Mesenchymal stem cell (in vitro differentiated cells and primary cell): ENCODE results near the gene TMEM119.

Experiments used
- DNase-seq: peaks from one replicate; pipeline ENCODE4 v3.0.0-alpha.2; 2013
- H2AFZ ChIP-seq: one replicate; pipeline ENCODE4 v1.6.1; 2013; ENCODE audit warnings: low read depth, mild to moderate bottlenecking, control low read depth, inconsistent platforms, low read length, moderate library complexity
- H2AK5ac ChIP-seq: 2 replicates; pipeline ENCODE4 v1.6.1; 2013; ENCODE audit warnings: low read length, moderate library complexity, mild to moderate bottlenecking, inconsistent platforms; ENCODE audit not compliant: severe bottlenecking
- H2BK120ac ChIP-seq: one replicate; pipeline ENCODE4 v1.6.1; 2013; ENCODE audit warnings: low read depth, mild to moderate bottlenecking, inconsistent platforms, low read length, moderate library complexity
- H2BK12ac ChIP-seq, 2 experiments: one replicate each; pipeline ENCODE4 v1.6.1; 2013; ENCODE audit warnings: inconsistent platforms in 2 of 2, low read length in 2 of 2, mild to moderate bottlenecking in 2 of 2, moderate library complexity in 2 of 2, control low read depth in 1 of 2
- H2BK15ac ChIP-seq: one replicate; pipeline ENCODE4 v1.6.1; 2013; ENCODE audit warnings: mild to moderate bottlenecking, low read depth, inconsistent platforms; ENCODE audit not compliant: poor library complexity, severe bottlenecking
- H2BK5ac ChIP-seq: 2 replicates; pipeline ENCODE4 v1.6.1; 2013; ENCODE audit warnings: low read depth, mild to moderate bottlenecking, low read length, control low read depth, inconsistent platforms; ENCODE audit not compliant: poor library complexity, severe bottlenecking
- H3K14ac ChIP-seq, 2 experiments: one replicate each; pipeline ENCODE4 v1.6.1; 2013; ENCODE audit warnings: inconsistent platforms in 2 of 2, low read length in 2 of 2, control low read depth in 1 of 2, mild to moderate bottlenecking in 1 of 2, moderate library complexity in 1 of 2
- H3K18ac ChIP-seq, 2 experiments: one replicate each; pipeline ENCODE4 v1.6.1; 2013; ENCODE audit warnings: inconsistent platforms in 2 of 2, low read length in 2 of 2, control low read depth in 1 of 2, low read depth in 1 of 2, mild to moderate bottlenecking in 1 of 2
- H3K23ac ChIP-seq, 2 experiments: one replicate each; pipeline ENCODE4 v1.6.1; 2013; ENCODE audit warnings: inconsistent platforms in 2 of 2, low read length in 2 of 2, mild to moderate bottlenecking in 2 of 2, moderate library complexity in 2 of 2, control low read depth in 1 of 2
- H3K27ac ChIP-seq: 2 replicates; pipeline ENCODE4 v1.5.1; 2013; ENCODE audit warnings: mild to moderate bottlenecking, moderate library complexity, low read length, control low read depth, inconsistent platforms; ENCODE audit not compliant: poor library complexity, severe bottlenecking
- H3K27me3 ChIP-seq, 2 experiments: 2 replicates each; pipeline versions ENCODE4 v1.6.1 to v1.7.0; 2013; ENCODE audit warnings: low read length in 2 of 2, mild to moderate bottlenecking in 2 of 2, moderate library complexity in 2 of 2, control low read depth in 1 of 2, inconsistent platforms in 1 of 2; ENCODE audit not compliant: control insufficient read depth in 1 of 2, insufficient read depth in 1 of 2
- H3K36me3 ChIP-seq, 2 experiments: 2 replicates each; pipeline versions ENCODE4 v1.6.1 to v1.7.0; 2013; ENCODE audit warnings: low read length in 2 of 2, control low read depth in 1 of 2, inconsistent platforms in 1 of 2, low read depth in 1 of 2, mild to moderate bottlenecking in 1 of 2; ENCODE audit not compliant: insufficient read depth in 2 of 2, control insufficient read depth in 1 of 2
- H3K4ac ChIP-seq, 2 experiments: one replicate each; pipeline ENCODE4 v1.6.1; 2013; ENCODE audit warnings: inconsistent platforms in 2 of 2, low read length in 2 of 2, mild to moderate bottlenecking in 2 of 2, moderate library complexity in 2 of 2, control low read depth in 1 of 2, low read depth in 1 of 2
- H3K4me1 ChIP-seq: 2 replicates; pipeline ENCODE4 v1.6.1; 2013; ENCODE audit warnings: low read depth, low read length, control low read depth; ENCODE audit not compliant: control insufficient read depth, insufficient read depth
- H3K4me2 ChIP-seq: 2 replicates; pipeline ENCODE4 v1.6.1; 2013; ENCODE audit warnings: low read length, mild to moderate bottlenecking, inconsistent platforms; ENCODE audit not compliant: poor library complexity, severe bottlenecking
- H3K4me3 ChIP-seq, 2 experiments: 2 replicates each; pipeline versions ENCODE4 v1.5.1 to v1.7.0; 2013; ENCODE audit warnings: low read length in 2 of 2, mild to moderate bottlenecking in 2 of 2, control low read depth in 1 of 2, low read depth in 1 of 2; ENCODE audit not compliant: insufficient read depth in 1 of 2
- H3K79me1 ChIP-seq: replicated peaks from 2 replicates; pipeline ENCODE4 v1.6.1; 2013; ENCODE audit warnings: mild to moderate bottlenecking, control low read depth, low read length, inconsistent platforms; ENCODE audit not compliant: poor library complexity, severe bottlenecking
- H3K9ac ChIP-seq: 2 replicates; pipeline ENCODE4 v1.7.0; 2013; ENCODE audit warnings: mild to moderate bottlenecking, low read length, moderate library complexity
- H3K9me3 ChIP-seq: 2 replicates; pipeline ENCODE4 v1.7.0; 2013; ENCODE audit warnings: mild to moderate bottlenecking, low read length; ENCODE audit not compliant: control insufficient read depth
- H4K8ac ChIP-seq: one replicate; pipeline ENCODE4 v1.6.1; 2013; ENCODE audit warnings: inconsistent platforms, mild to moderate bottlenecking, low read length, moderate library complexity
- H4K91ac ChIP-seq: one replicate; pipeline ENCODE4 v1.6.1; 2013; ENCODE audit warnings: mild to moderate bottlenecking, low read length, inconsistent platforms
- WGBS: methylation state at CpG from one replicate; pipeline ENCODE4 v1.1.7; 2013; ENCODE audit warnings: mixed read lengths; 5-methylcytosine and 5-hydroxymethylcytosine counted together

Gene TMEM119

GRCh38 chr12:108565976-108566375 lies 31.9 kb downstream of the TMEM119 start:
- peak overlapping the region; percentile 95 for H3K27ac ChIP-seq
- WGBS, result 2% methylated on average over 2 of the region's 2 CpGs
- H2BK120ac ChIP-seq, result no peak overlapping the region
- no peaks in the 10 kb centered on the region for H3K9me3 ChIP-seq
- H3K18ac ChIP-seq, result peak overlapping the region in 1 of 2 experiments; percentile 50
- H2AFZ ChIP-seq, result no peak overlapping the region
- H4K91ac ChIP-seq, result no peak overlapping the region
- H3K14ac ChIP-seq, result no peak overlapping the region
- peak overlapping the region; percentile 99 for H3K9ac ChIP-seq
- peaks cover 19% of the 10 kb centered on the region for H3K4me1 ChIP-seq
- no peak overlapping the region for H4K8ac ChIP-seq
- H2BK15ac ChIP-seq, result no peak overlapping the region
- H3K4ac ChIP-seq, result no peak overlapping the region
- H3K79me1 ChIP-seq, result peaks cover 9% of the 10 kb centered on the region
- H3K4me2 ChIP-seq, result no peak overlapping the region
- H2BK5ac ChIP-seq, result no peak overlapping the region
- no peaks in the 10 kb centered on the region for H3K27me3 ChIP-seq
- peak; percentile 84 for DNase-seq
- peak overlapping the region in 1 of 2 experiments; percentile 12 for H3K4me3 ChIP-seq
- peak overlapping the region in 1 of 2 experiments; percentile 70 for H2BK12ac ChIP-seq
- H3K36me3 ChIP-seq, result peaks cover 22 to 66% of the 10 kb centered on the region in 2 experiments
- H2AK5ac ChIP-seq, result peak overlapping the region; percentile 90
- H3K23ac ChIP-seq, result no peak overlapping the region

GRCh38 chr12:108565146-108565545 lies 32.7 kb downstream of the TMEM119 start:
- Histone ChIP-seq H2BK12ac (peak overlapping the region in 1 of 2 experiments; percentile 42), H3K9ac (peak overlapping the region; percentile 99), H3K4ac (peak overlapping the region in 1 of 2 experiments; percentile 51), H2BK15ac (no peak overlapping the region), H3K23ac (peak overlapping the region in 1 of 2 experiments; percentile 90), H3K4me3 (no peak overlapping the region), H3K14ac (no peak overlapping the region), H2BK5ac (no peak overlapping the region), H4K91ac (no peak overlapping the region), H3K27ac (peak overlapping the region; percentile 43), H2AK5ac (peak overlapping the region; percentile 98), H3K18ac (no peak overlapping the region), H3K4me1 (peaks cover 19% of the 10 kb centered on the region), H2AFZ (no peak overlapping the region), H3K27me3 (no peaks in the 10 kb centered on the region), H3K79me1 (peaks cover 9% of the 10 kb centered on the region), H3K36me3 (peaks cover 22 to 65% of the 10 kb centered on the region in 2 experiments), H3K4me2 (no peak overlapping the region), H2BK120ac (peak overlapping the region; percentile 42), H3K9me3 (no peaks in the 10 kb centered on the region), H4K8ac (no peak overlapping the region)
- no peak for DNase-seq
- 100% methylated on average over 1 of the region's 3 CpGs for WGBS

GRCh38 chr12:108564724-108565123 lies 33.2 kb downstream of the TMEM119 start:
- Histone ChIP-seq H3K27me3 (no peaks in the 10 kb centered on the region), H3K27ac (peak overlapping the region; percentile 43), H2BK120ac (peak overlapping the region; percentile 42), H3K4ac (no peak overlapping the region), H3K18ac (no peak overlapping the region), H2BK5ac (no peak overlapping the region), H3K4me2 (no peak overlapping the region), H3K36me3 (peaks cover 20 to 61% of the 10 kb centered on the region in 2 experiments), H3K9ac (peak overlapping the region; percentile 99), H3K4me3 (no peak overlapping the region), H3K9me3 (no peaks in the 10 kb centered on the region), H2AFZ (no peak overlapping the region), H2BK12ac (no peak overlapping the region), H4K91ac (no peak overlapping the region), H3K14ac (no peak overlapping the region), H3K4me1 (peaks cover 21% of the 10 kb centered on the region), H2BK15ac (no peak overlapping the region), H2AK5ac (peak overlapping the region; percentile 98), H4K8ac (no peak overlapping the region), H3K79me1 (peaks cover 9% of the 10 kb centered on the region), H3K23ac (no peak overlapping the region)
- DNase-seq, result no peak

GRCh38 chr12:108563804-108564151 lies 34.1 kb downstream of the TMEM119 start:
- H3K4me3 ChIP-seq, result peak overlapping the region in 1 of 2 experiments; percentile 99
- H3K14ac ChIP-seq, result no peak overlapping the region
- H4K91ac ChIP-seq, result no peak overlapping the region
- no peak overlapping the region for H2AK5ac ChIP-seq
- H3K23ac ChIP-seq, result no peak overlapping the region
- H2BK5ac ChIP-seq, result no peak overlapping the region
- no peak overlapping the region for H3K18ac ChIP-seq
- no CpG with 5 or more reads among the region's 1 CpG for WGBS
- no peak overlapping the region for H3K4ac ChIP-seq
- no peaks in the 10 kb centered on the region for H3K27me3 ChIP-seq
- no peak overlapping the region for H4K8ac ChIP-seq
- DNase-seq, result no peak
- peaks cover 9% of the 10 kb centered on the region for H3K79me1 ChIP-seq
- H2BK15ac ChIP-seq, result no peak overlapping the region
- H3K27ac ChIP-seq, result no peak overlapping the region
- peak overlapping the region; percentile 99 for H3K9ac ChIP-seq
- peaks cover 25% of the 10 kb centered on the region for H3K4me1 ChIP-seq
- no peak overlapping the region for H2BK120ac ChIP-seq
- H3K36me3 ChIP-seq, result peaks cover 19 to 52% of the 10 kb centered on the region in 2 experiments
- peak overlapping the region; percentile 95 for H3K4me2 ChIP-seq
- H3K9me3 ChIP-seq, result no peaks in the 10 kb centered on the region
- H2BK12ac ChIP-seq, result no peak overlapping the region
- no peak overlapping the region for H2AFZ ChIP-seq
